Muscle of arm (tissue), 12 donors: ENCODE data around the gene ARAP2. TPM values are rescaled to one million over a fixed set of nuclear protein-coding genes. Genes with fewer than 3 reads are reported as not detected.
A peak's percentile ranks its signal among the peaks of the same experiment; 100 is the strongest.

ENCODE experiments used
- DNase-seq: peaks from one replicate; pipeline ENCODE4 v3.0.0-alpha.2; 2013
- polyA plus RNA-seq, 12 donors: library from polyadenylated mRNA; unstranded; fragments of 120-200 nt; gene quantifications; one replicate each; pipeline ENCODE4 v1.2.1, GENCODE V29; 2013; ENCODE audit not compliant: insufficient read length in 12 of 12

The ARAP2 gene
- polyA plus RNA-seq, 12 donors, result 0.68 to 6.9 (median 1.4) TPM; not detected in 2

DNA sequence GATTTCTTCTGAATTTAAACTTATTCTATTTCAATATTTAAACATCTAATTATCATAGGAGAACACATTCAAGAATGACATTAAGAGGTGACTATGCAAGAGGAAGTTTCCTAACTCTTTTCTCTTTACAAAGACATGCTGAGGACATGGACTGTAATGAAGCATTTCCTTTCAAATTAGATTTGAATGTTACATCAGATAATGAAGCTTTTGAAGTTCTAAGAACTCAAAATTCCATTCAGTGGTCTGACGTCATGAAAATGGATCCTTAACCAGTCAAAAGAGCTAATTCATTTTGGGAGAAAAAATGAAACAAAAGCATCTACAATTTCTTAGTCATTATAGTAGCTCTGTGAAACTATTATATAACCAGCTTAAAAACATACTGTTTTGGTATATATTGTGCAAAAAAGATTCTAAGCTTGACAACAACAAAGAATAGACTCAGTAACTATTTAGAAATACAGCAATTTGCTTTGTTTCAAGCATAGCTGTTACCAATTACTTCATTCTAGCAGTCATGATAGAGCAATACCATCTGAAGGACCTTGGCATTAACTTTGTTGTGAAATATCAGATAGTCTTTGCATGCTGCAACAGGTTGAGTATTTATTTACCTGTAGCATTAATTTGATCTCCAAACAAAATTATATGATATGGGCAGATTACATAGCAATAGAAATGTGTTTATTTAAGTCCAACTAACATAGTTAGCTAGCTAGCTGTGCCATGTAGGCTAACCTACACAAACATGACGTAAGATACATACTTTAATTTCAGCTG lies 23.4 kb upstream of the ARAP2 start:
- DNase-seq, result no peak

DNA sequence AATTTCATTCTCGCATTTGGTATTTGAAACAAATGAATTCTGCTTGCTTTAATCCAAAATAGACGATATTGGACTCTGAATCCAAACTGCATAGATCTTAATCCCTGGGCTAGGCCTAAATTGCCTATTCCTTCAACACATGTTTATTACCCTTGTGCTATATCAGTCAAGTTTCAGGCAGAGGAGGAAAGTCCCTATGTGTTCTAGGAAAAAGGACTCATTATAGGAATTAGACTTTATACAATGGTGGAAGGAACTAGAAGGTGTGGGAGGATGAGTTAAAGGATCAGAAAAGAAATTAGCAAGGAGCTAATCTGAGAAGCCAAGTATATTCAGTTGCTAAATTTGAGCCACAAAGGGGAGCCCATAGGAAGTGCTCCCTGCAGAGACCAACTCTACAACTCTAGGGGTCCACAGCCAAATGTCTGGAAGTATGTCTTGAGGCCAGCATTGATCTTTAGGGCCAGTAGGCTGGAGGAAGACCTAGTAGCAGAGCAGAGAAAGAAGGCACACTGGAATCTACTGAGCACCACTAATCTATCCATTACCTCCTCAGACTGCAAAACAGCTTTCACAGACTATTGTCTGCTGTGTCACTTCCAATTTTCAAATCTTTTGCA lies 20.0 kb upstream of the ARAP2 start:
- DNase-seq, result no peak

DNA sequence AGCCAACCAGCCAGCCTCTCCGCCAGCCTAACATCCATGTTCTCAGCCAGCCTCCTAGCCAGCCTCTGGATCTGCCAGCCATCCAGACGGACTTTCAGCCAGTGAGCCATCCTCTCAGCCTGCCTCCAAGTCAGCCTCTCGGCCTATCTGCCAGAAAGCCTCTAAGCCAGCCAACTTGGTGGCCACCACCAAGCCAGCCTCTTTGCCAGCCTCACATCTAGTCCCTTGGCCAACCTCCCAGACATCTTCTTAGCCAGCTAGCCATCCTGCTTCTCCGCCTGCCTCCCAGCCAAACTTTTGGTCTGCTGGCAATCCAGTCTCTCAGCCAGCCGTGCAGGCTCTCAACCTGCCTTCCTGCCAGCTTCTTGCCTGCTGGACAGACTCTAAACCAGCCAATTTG lies 16.4 kb upstream of the ARAP2 start:
- DNase-seq, result no peak

DNA sequence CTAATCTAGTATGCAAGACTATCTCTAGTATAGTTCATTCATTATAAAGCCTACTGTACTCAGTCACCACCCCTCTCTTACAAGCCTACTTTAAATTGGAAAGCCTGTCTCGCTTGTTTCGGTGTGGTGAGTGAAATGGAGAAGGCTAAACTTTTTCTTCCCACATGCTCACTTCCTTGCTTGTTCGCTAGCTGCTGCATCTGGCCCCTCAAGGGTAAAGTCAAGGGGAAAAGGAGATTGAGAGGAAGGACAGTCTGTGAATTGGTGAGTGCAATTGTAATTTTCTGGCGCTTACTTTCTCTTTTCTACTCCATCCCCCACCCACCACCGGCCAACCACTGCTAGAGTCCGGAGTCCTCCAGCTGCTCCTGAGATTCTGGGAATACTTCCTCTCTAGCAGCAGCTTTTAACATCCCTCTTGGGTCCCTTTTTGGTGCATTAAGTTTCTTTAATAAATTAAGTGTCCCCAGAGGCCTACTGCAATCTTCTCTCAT lies 12.1 kb upstream of the ARAP2 start:
- peak; percentile 35 for DNase-seq

DNA sequence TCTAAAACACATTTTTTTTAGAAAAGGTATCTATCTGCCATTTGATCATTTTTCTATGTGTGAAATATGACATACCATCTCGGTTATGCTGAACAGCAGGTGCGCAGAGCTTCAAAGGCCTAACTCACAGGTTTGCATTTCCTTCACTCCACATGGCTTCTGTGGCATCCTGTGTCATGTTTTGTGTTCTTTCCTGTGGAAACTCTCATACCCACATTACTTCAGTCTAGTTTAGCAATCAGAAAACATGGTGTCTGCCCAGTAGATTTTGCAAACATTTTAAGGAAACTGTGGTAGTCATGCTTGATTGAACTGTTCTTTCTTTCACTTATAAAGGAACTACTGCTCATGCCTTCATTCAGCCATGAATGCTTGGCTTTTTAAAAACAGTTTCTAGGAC lies 11.3 kb upstream of the ARAP2 start:
- no peak for DNase-seq

DNA sequence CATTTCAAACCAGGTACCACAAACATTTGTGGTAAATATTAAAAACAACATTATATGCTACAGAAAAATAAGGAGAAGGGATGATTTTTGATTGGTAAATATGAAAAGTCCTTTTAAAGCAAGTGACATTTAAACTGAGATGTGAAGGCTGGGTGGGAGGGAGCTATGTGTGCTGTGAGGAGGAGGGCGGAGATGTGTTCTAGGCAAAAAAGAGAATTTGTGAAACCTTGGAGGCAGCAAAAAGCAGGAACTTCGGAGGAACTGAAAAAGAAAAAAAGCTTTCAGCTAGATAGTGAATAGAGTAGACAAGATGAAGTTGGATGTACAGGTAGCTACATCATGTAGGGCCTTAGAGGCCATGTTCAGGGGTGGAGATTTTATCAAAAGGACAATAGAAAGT lies 10.1 kb upstream of the ARAP2 start:
- no peak for DNase-seq

DNA sequence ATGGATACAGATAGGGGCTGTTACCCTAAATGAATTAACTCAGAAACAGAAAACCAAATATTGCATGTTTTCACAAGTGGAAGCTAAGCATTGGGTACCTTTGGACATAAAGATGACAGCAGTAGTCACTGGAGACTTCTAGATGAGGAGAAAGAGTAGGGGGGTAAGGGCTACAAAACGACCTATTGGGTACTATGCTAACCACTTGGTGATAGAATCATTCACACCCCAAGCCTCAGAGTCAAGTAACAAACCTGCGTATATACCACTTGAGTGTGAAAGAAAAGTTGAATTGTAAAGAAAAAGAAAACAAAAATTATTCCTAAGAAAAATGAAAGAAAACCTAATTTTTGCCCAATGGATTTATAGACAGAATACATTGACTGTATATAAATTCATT lies 7.7 kb upstream of the ARAP2 start:
- DNase-seq, result no peak

DNA sequence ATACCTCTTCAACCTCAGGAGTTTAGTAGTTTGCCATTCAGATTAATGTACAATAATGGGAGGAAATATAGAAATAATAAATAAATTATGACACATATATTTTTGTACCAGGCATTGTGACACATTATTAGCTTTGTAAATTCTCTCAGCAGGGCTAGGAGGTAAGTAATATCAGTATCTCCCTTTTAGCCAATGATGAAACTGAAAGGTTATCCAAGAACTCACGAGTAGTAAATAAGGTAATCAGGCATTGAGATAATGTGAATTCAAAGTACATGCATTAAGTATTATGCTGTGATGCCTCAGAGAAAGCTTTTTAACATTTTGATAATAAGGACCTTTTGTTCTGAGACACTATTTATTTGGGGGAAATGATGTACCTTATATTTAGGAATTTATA lies 5.3 kb upstream of the ARAP2 start:
- DNase-seq, result no peak

DNA sequence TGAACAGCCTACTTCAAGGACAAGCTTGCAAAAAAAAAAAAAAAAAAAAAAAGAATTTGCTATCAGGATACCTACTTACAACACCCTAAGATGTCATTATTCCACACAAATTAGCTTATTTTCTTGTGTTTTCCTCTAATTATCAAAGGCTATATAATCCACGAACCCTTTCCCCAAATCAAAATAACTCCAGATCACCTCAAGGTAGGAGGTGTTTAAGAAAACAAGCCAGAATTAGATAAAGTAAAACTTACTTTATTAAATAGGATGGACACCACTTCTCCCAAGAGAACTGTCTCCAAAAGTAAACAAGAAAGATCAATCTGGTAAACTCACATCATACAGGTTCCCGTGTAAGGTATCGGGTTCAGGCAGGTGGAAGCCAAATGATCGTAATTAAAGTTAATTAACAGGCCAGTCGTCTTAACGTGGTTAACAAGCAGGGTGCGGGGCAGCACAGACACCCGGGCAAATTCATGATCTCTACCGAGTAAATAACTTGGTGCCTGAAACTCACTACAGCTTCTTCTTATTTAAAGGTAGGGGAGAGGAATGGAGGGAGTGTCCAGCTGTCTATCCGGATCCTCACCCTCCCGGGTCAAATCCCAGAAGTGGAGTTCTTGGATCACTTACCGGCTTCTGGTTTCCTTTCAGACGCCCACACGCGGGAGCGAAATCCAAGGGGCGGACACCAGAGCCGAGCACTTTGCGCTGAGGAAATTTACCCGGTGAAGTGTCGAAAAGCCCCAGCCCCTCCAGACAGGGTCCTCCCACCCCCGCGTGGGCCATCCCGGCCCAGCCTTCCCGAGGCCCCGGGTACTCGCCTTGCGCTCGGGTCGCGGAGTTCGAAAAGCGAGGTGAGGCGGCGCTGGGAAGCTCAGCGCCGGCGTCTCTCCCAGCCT lies 708 bp downstream of the ARAP2 start:
- peak; percentile 47 for DNase-seq

DNA sequence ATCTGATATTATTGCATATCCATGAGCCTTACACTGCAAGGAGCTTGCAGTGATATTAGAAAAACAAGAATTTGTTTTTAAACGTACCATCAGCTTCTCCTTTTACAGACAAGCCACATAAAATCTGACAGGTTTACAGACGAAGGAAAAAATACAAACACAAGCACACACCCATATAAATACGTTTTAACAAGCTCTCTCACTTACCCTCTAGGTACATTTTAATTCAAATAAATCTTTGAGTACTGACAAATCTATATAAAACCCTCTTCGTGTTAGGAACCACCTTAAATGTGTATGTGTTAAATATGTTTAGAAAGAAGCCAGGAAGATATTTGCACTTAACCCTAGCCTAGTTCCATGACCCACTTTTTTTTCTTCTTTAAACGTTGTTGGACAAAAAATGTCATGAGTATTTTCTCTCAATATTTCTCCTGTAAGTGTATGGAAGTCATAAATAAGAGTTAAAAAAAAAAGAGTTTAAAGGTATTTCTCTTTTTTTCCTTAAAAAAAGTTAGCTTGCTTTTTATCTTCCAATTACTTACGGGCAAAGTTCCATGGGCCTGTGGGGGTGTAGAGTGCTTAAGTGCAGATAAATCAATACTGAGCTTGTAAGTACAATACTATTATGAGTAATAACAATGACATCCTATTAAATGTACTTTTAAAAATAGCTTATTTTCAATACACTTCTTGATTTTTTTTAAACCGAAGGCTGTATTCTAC lies 1.5 kb downstream of the ARAP2 start:
- DNase-seq, result no peak

DNA sequence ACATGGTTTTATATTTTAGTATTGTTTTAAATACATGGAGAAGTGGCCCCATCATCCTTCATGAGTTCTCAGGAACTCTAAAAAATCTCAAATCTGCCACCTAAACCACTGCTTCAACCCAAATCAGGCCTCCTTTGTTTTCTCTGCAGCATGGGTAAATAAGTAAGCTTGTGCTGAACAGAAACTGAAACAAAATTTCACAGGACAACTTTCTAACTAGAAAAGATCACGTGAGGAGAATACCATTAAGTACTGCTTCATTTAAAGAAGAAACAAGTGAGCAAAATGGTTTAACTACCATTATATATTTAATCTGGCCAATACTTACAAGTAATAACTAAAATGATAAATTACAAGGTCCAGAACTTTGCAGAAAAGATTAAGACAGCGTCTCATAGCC lies 2.5 kb downstream of the ARAP2 start:
- DNase-seq, result no peak

DNA sequence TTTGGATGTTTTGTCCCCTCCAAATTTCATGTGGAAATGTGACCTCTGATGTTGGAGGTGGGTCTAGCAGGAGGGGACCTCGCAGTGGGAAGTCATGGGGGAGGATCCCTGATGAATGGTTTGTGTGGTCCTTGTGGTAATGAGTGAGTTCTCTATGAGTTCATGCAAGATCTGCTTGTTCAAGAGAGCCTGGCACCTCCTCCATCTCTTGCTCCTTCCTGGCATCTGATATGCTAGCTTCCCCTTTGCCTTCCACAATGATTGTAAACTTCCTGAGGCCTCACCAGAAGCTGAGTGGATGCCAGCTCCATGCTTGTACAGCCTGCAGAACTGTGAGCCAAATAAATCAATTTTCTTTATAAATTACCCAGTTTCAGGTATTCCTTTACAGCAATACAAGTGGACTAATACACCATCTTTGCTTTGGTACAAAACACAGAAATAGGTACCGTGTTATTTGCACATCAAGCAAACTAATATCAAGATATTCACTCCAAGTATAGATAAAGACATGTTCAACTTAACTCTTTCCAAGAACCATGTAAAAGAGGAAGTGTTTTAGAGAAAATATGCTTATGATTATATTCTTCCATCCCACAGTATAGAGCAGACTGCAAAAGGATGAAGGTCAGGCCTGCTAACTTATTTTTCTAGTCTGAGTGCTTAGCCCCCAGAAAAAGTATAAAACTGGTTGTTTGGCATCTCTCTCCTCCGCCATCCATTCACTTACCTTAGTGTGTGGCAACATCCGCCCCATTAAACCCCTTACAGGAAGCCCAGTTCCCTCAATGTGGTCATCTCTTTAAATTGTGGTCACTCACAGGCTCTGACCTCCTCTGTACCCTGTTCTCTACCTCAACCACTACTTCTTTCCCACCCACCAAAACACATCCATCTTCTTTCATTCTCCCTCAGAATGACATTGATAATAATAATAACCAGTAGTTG lies 6.7 kb downstream of the ARAP2 start:
- DNase-seq, result no peak

DNA sequence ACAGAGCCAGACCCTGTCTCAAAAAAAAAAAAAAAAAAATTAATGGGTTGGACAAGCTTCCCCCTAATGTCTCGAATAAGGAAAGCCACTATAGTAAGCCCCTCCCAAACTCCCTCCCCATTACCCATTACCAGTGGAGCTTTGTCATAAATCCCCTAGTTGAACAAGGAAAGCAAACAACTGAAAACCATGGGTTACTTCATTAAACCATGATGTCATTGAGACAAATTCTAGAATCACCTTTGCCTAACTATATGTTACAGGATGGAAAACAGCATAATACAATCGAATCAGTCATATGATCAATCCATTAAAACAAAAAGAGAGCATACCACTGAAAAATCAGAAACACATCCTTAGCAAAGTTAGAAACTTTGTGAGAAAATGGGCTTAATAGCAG lies 8.2 kb downstream of the ARAP2 start:
- DNase-seq, result no peak

DNA sequence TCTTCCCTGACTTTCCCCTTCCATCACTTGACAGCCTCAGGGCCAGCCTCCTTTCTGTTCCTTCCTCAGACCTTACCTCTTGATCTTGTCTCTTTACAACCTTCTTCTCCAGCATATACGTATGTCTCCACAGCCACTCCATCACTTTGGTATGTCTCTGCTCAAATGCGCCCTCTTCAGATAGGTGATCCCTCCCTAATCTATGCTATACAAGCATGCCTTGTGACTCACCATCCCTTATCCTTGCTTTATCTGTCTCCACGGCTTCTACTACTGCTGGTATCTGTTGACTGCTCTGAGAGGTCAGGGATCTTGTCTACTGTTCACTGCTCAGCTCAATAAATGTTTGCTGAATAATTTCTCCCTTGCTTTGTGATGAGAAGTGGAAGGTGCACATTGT lies 9.0 kb downstream of the ARAP2 start:
- no peak for DNase-seq

DNA sequence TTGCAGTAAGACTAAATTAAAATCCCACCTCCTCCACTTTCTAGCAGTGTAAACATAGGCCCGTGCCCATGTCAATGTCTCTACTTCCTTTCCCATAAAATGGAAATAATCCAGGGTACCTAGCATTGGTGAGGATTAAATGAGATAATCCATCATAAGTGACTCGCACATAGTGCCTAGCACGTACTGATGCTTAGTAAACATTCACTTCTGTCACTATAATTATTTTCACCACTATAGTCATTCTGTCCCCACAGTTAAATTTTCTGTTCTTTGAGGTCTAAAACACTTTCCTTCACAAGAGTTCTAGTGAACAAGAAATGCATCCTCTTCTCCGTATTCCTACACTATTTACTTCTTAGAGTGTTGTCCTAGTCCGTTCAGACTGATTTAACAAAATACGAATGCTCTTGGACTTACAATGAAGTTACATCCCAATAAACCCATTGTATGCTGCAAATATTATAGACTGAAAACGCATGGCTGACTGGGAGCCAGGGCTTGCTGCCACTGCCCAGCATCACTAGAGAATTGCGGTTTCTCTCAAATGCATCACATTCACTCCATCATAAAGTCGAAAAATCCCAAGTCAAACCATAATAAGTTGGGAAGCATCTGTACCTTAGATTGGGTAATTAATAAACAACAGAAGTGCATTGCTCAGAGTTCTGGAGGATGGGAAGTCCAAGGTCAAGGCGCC lies 10.6 kb downstream of the ARAP2 start:
- DNase-seq, result no peak

DNA sequence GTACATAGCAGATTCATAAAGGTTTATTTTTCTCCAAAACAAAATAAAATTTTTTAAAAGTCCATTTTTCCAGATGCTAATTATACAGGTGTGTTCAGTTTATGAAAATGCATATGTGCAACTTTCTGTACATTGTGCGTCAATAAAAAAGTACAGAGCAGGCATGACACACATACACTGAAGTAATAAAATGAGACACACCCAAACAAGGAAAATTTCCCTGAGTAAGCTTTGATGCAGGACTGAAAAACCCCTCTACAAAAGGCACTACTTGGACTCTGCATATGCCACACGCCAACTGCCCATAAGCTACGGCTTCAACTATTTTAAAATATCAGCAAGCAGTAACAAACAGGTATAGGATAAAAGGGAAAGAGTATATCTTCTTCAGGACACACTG lies 13.8 kb downstream of the ARAP2 start:
- DNase-seq, result no peak

DNA sequence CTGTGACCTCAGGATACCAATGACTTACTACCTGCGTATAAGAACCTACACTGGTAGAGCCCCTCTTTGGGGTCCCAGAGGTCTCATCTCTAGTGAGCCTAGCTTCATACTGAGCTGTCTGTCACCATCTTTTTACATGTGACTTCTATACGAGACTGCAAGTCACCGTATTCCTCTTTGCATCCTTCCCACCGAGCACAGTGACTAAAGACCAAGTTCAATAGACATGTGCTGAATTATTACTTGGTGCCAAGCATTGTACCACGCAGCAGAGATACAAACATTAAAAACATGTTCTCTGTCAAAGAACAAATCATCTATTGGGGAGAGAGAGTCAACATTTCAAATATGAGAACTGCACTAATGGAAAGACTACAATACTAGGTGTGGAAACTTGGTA lies 16.4 kb downstream of the ARAP2 start:
- DNase-seq, result no peak

DNA sequence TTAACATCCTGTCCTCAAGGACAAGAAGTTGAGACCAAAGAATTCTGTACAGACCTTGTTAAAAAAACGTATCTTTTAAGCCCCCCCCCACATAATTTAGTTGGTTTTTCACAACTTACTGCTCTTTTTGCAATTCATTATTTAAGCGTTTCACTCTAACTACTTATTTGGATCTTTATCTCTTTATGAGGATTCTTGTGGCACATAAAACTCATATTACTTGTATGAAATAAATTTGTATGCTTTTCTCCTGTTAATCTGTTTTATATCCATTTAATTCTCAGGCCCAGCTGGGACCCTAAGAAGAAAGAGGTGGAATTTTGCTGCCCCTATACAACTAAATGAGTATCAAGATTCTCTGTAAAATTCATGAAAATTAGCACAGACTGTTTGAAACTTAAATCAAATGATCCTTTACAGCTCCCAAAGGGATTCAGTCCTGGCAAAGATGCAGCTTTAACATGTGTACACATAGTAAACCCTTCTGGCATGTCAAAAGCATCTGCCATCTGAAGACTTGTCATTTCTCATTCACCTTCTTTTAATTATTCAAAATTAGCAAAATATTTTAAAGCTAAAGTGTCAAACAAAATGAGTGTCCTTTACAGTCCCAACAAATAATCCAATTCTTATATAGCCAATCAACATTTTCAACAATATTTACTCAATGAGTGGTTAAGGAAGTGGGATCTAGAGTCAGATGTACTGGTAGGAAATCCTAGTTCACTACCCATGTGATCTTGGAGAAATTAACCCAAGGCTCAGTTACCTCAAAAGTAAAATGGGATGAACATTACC lies 17.7 kb downstream of the ARAP2 start:
- DNase-seq, result no peak
